ENCODE results near the gene SGIP1.

The SGIP1 gene, protein sequence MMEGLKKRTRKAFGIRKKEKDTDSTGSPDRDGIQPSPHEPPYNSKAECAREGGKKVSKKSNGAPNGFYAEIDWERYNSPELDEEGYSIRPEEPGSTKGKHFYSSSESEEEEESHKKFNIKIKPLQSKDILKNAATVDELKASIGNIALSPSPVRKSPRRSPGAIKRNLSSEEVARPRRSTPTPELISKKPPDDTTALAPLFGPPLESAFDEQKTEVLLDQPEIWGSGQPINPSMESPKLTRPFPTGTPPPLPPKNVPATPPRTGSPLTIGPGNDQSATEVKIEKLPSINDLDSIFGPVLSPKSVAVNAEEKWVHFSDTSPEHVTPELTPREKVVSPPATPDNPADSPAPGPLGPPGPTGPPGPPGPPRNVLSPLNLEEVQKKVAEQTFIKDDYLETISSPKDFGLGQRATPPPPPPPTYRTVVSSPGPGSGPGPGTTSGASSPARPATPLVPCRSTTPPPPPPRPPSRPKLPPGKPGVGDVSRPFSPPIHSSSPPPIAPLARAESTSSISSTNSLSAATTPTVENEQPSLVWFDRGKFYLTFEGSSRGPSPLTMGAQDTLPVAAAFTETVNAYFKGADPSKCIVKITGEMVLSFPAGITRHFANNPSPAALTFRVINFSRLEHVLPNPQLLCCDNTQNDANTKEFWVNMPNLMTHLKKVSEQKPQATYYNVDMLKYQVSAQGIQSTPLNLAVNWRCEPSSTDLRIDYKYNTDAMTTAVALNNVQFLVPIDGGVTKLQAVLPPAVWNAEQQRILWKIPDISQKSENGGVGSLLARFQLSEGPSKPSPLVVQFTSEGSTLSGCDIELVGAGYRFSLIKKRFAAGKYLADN

GRCh38 chr1:66533804-66534740 is at the start of gene SGIP1:
TSS of gene SGIP1 (plus strand) at chr1:66534153. CDS start at chr1:66534359, 206 bp downstream.
- peak; percentile 20 for DNase-seq
- H3K27ac Mint-ChIP-seq, result no peak within 1 kb of the TSS
- peaks cover 32% of the 10 kb centered on the region for H3K27me3 Mint-ChIP-seq
- no peaks in the 10 kb centered on the region for H3K36me3 Mint-ChIP-seq
- H3K4me3 Mint-ChIP-seq, result peak within 1 kb of the TSS; percentile 21
- H3K9me3 Mint-ChIP-seq, result no peaks in the 10 kb centered on the region
- peaks cover 13% of the 10 kb centered on the region for H3K4me1 Mint-ChIP-seq
- CTCF ChIA-PET, result no interaction called here

DNA sequence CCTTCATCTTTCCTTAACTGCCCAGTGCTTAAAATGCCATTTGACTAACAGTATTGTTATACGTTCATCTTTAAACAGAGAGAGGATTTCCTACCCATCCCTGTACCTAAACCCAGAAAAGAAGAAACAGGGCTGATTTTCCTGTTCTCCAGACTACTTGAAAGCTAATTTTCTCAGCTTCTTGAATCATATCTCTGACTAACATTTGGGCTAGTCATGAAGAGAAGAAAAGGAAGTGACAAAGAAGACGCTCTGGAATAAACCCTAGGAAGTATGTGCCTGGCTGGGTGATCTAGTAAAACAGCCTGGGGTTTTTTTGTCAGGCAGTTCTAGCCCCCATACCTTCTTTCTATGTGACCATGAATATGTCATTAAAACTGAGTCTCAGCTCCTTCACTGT is 44.8 kb upstream of the SGIP1 start:
- no peaks in the 10 kb centered on the region for H3K4me1 Mint-ChIP-seq
- H3K9me3 Mint-ChIP-seq, result no peaks in the 10 kb centered on the region
- CTCF ChIA-PET, result no interaction called here
- no peaks in the 10 kb centered on the region for H3K36me3 Mint-ChIP-seq
- no peaks in the 10 kb centered on the region for H3K27me3 Mint-ChIP-seq
- no peak overlapping the region for H3K27ac Mint-ChIP-seq
- H3K4me3 Mint-ChIP-seq, result no peak overlapping the region
- DNase-seq, result no peak

- no peak overlapping the region for H3K27ac Mint-ChIP-seq
- H3K36me3 Mint-ChIP-seq, result no peaks in the 10 kb centered on the region
- H3K9me3 Mint-ChIP-seq, result no peaks in the 10 kb centered on the region
- H3K27me3 Mint-ChIP-seq, result no peaks in the 10 kb centered on the region
- DNase-seq, result no peak
- CTCF ChIA-PET, result interaction anchor here (1.3 kb wide), 1 partner anchor 14 kb away, joined by 6 read pairs; no protein-coding TSS in a partner anchor
- no peaks in the 10 kb centered on the region for H3K4me1 Mint-ChIP-seq
- H3K4me3 Mint-ChIP-seq, result no peak overlapping the region
Measured at GRCh38 chr1:66489972-66490601, 43.9 kb upstream of the SGIP1 start.

GRCh38 chr1:66490816-66491215 is 43.1 kb upstream of the SGIP1 start:
- Mint-ChIP-seq H3K4me1 (no peaks in the 10 kb centered on the region), H3K4me3 (no peak overlapping the region), H3K27ac (no peak overlapping the region), H3K9me3 (no peaks in the 10 kb centered on the region), H3K36me3 (no peaks in the 10 kb centered on the region), H3K27me3 (no peaks in the 10 kb centered on the region)
- DNase-seq, result no peak
- CTCF ChIA-PET, result interaction anchor here (1.3 kb wide), 1 partner anchor 13 kb away, joined by 6 read pairs; no protein-coding TSS in a partner anchor

- CTCF ChIA-PET, result no interaction called here
- Mint-ChIP-seq H3K27ac (no peak overlapping the region), H3K9me3 (no peaks in the 10 kb centered on the region), H3K4me3 (no peak overlapping the region), H3K36me3 (no peaks in the 10 kb centered on the region), H3K27me3 (no peaks in the 10 kb centered on the region), H3K4me1 (no peaks in the 10 kb centered on the region)
- no peak for DNase-seq
Measured at GRCh38 chr1:66492424-66492823, 41.5 kb upstream of the SGIP1 start.

GRCh38 chr1:66493731-66494130 is 40.2 kb upstream of the SGIP1 start:
- no peaks in the 10 kb centered on the region for H3K36me3 Mint-ChIP-seq
- H3K4me3 Mint-ChIP-seq, result no peak overlapping the region
- no peak overlapping the region for H3K27ac Mint-ChIP-seq
- CTCF ChIA-PET, result interaction anchor here (2.3 kb wide), 1 partner anchor 10 kb away, joined by 7 read pairs; no protein-coding TSS in a partner anchor
- H3K4me1 Mint-ChIP-seq, result no peaks in the 10 kb centered on the region
- no peaks in the 10 kb centered on the region for H3K27me3 Mint-ChIP-seq
- no peaks in the 10 kb centered on the region for H3K9me3 Mint-ChIP-seq
- no peak for DNase-seq

- CTCF ChIA-PET, result interaction anchor here (2.3 kb wide), 1 partner anchor 9 kb away, joined by 7 read pairs; no protein-coding TSS in a partner anchor
- Mint-ChIP-seq H3K9me3 (no peaks in the 10 kb centered on the region), H3K4me1 (no peaks in the 10 kb centered on the region), H3K36me3 (no peaks in the 10 kb centered on the region), H3K4me3 (no peak overlapping the region), H3K27me3 (no peaks in the 10 kb centered on the region), H3K27ac (no peak overlapping the region)
- DNase-seq, result no peak
Measured at GRCh38 chr1:66494482-66494881, 39.5 kb upstream of the SGIP1 start.

DNA sequence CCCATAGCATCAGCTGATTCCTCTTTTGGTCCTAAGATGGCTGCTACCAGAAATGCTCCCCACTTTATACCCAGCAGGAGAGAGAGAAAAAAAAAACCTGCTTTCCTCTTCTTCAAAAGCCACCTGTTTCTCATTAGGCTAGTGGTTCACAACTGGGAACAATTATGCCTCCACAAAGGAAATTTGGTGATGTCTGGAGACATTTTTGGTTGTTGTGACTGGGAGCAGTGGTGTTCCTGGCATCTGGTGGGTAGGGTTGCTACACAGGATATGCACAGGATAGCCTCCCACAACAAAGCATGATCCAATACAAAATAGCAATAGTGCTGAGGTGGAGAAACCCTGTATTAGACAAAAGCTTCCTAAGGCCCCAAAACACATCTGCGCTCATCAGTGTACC is 38.5 kb upstream of the SGIP1 start:
- DNase-seq, result no peak
- CTCF ChIA-PET, result interaction anchor here (1.6 kb wide), 1 partner anchor 49 kb away, joined by 4 read pairs; no protein-coding TSS in a partner anchor
- H3K27me3 Mint-ChIP-seq, result no peaks in the 10 kb centered on the region

DNA sequence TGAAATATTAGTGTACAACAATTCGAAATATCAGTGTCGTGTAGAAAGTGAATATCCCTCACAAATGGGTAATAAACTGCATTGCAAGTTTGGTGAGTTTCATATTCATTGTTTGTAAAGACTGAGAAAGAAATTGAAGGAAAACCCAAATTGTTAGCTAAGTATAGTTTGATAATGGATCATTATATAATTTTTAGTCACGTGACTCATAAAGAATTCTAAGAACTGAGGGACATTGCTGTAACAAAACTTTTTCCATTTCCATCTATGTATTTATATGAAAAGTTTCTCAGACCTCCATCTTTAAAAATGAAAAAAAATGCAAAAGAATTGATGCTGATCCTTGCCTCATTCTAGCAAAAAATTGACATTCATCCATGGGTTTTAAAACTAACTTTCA is 36.0 kb upstream of the SGIP1 start:
- CTCF ChIA-PET, result no interaction called here
- Mint-ChIP-seq H3K36me3 (no peaks in the 10 kb centered on the region), H3K4me1 (no peaks in the 10 kb centered on the region), H3K4me3 (no peak overlapping the region), H3K27me3 (peaks cover 5% of the 10 kb centered on the region), H3K27ac (no peak overlapping the region), H3K9me3 (no peaks in the 10 kb centered on the region)
- no peak for DNase-seq

More for the DNA sequence above, 38.5 kb upstream of the SGIP1 start:
- Mint-ChIP-seq H3K36me3 (no peaks in the 10 kb centered on the region), H3K27ac (no peak overlapping the region), H3K4me3 (no peak overlapping the region), H3K9me3 (no peaks in the 10 kb centered on the region), H3K4me1 (no peaks in the 10 kb centered on the region)

DNA sequence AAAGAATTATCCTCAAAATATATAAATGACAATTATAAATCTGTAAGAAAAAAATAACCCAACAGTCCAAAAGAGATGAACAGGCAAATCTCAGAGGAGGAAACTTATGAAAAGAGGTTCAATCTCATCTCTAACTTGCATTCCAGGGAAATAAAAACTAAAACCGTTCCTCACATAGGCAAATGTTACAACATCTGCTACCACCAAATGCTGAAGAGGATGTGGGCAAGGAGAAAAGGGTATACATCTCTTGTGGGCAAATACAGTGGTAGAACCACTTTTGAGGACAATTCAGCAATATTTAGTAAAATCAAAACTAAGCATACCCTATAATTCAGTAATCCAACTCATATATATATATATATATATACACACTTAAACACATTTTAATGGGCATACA is 33.7 kb upstream of the SGIP1 start:
- no peak overlapping the region for H3K4me3 Mint-ChIP-seq
- no peaks in the 10 kb centered on the region for H3K4me1 Mint-ChIP-seq
- H3K27ac Mint-ChIP-seq, result no peak overlapping the region
- no peaks in the 10 kb centered on the region for H3K9me3 Mint-ChIP-seq
- CTCF ChIA-PET, result no interaction called here
- H3K36me3 Mint-ChIP-seq, result no peaks in the 10 kb centered on the region
- no peak for DNase-seq
- peaks cover 9% of the 10 kb centered on the region for H3K27me3 Mint-ChIP-seq

GRCh38 chr1:66502086-66502485 is 31.9 kb upstream of the SGIP1 start:
- H3K27me3 Mint-ChIP-seq, result peaks cover 15% of the 10 kb centered on the region
- H3K4me1 Mint-ChIP-seq, result no peaks in the 10 kb centered on the region
- no peak overlapping the region for H3K27ac Mint-ChIP-seq
- CTCF ChIA-PET, result no interaction called here
- no peaks in the 10 kb centered on the region for H3K36me3 Mint-ChIP-seq
- no peak overlapping the region for H3K4me3 Mint-ChIP-seq
- DNase-seq, result no peak
- H3K9me3 Mint-ChIP-seq, result no peaks in the 10 kb centered on the region

DNA sequence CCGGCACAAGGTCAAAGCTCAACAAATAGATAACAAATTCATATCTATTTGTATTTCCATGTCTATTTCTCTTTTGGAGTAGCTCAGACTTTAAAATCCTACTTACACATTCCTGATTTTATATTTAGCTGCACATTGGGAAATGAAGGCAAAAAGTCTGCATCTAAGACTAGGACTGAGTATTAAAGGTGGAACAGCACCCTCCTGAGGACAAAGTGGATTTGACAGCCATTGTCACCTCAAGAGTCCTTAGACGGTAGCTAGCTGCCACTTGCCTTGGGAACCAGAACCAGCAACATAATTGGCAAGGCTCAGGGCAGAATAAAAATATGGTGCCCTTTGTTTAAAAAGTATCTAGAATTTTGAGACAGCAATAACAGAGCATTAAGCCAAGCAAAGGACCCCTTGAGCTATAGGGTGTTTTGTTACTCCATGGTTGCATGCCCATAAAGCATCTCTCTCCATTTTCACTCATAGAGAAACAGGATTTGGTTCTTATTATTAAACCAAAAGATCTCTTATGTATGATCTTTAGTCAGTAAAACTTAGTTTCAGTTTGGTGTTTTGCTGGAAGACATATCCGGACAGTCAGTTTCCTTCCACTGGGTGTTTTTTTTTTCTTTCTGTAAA is 30.0 kb upstream of the SGIP1 start:
- Mint-ChIP-seq H3K4me3 (no peak overlapping the region), H3K9me3 (no peaks in the 10 kb centered on the region), H3K36me3 (no peaks in the 10 kb centered on the region), H3K27me3 (peaks cover 15% of the 10 kb centered on the region), H3K27ac (no peak overlapping the region), H3K4me1 (no peaks in the 10 kb centered on the region)
- peak; percentile 49 for DNase-seq
- CTCF ChIA-PET, result interaction anchor here (0.6 to 3.5 kb wide), 16 partner anchors 10 to 544 kb away, joined by 3 to 28 read pairs (median 4); no protein-coding TSS in a partner anchor

All from activated naive CD4-positive, alpha-beta T cell treated with anti-CD3 and anti-CD28 coated beads, Interleukin-2, amount 10 ng/mL, durations not matched to agents 7 days and 5 days (primary cell).